Measurements from ENCODE around the gene ATP6V1C2.

Gene ATP6V1C2

DNA sequence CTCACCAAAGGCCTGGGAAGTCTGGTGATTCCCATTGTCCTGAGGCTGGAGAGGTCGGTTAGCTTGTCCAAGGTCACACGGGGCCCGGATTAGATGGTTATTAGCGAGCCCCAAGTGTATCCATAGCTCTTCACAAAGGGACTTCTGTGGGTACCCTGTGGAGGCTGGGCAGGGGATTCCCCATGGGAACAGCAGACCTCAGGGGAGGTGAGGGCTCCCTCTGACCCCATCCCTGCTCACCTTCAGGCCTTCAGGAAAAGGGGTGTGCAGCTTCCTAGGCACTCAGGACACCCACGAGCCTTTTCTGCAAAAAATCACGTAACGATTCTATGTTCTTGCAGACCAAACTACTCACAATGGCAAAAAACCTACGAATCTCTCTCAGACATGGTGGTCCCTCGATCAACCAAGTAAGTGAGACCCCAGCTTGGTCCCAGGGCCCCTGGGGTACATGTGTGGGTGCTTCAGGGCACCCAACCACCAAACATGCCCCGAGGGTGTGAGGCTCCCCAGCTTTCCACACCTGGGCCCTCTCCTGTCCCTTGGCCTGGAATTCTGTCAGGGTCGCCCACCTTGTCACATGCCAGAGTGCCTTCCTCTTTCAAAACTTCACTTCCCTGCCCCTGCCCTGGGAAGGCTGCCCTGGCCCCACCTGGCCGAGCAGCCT, 50.9 kb downstream of the ATP6V1C2 start:
- Histone ChIP-seq H3K27me3 (ENCODE audit: low read depth, low read length) (no peaks in the 10 kb centered on the region), H3K4me1 (ENCODE audit: low read length) (no peaks in the 10 kb centered on the region), H3K9me3 (ENCODE audit: insufficient read depth, low read length) (no peaks in the 10 kb centered on the region), H3K4me3 (ENCODE audit: low read length) (no peak overlapping the region), H4K20me1 (ENCODE audit: insufficient read depth, low read length) (0 out of 2 replicates have a peak, but pooled peaks cover 4% of the 10 kb centered on the region), H3K79me2 (ENCODE audit: low read length) (no peaks in the 10 kb centered on the region), H2AFZ (ENCODE audit: low read depth, low read length) (no peak overlapping the region), H3K36me3 (replicated peaks; ENCODE audit: low read depth, low read length) (no peaks in the 10 kb centered on the region), H3K4me2 (ENCODE audit: low read length) (no peak overlapping the region), H3K27ac (ENCODE audit: low read length) (no peak overlapping the region), H3K9ac (ENCODE audit: low read length) (no peak overlapping the region)
- TF ChIP-seq, protein P1, sequence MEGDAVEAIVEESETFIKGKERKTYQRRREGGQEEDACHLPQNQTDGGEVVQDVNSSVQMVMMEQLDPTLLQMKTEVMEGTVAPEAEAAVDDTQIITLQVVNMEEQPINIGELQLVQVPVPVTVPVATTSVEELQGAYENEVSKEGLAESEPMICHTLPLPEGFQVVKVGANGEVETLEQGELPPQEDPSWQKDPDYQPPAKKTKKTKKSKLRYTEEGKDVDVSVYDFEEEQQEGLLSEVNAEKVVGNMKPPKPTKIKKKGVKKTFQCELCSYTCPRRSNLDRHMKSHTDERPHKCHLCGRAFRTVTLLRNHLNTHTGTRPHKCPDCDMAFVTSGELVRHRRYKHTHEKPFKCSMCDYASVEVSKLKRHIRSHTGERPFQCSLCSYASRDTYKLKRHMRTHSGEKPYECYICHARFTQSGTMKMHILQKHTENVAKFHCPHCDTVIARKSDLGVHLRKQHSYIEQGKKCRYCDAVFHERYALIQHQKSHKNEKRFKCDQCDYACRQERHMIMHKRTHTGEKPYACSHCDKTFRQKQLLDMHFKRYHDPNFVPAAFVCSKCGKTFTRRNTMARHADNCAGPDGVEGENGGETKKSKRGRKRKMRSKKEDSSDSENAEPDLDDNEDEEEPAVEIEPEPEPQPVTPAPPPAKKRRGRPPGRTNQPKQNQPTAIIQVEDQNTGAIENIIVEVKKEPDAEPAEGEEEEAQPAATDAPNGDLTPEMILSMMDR (IDR thresholded peaks at IDR 0.05; ENCODE audit: low read depth, low read length) = no peak
- TF ChIP-seq EZH2phosphoT487 (IDR thresholded peaks at IDR 0.05; ENCODE audit: low read depth) = no peak

- no peak overlapping the region for H3K9ac ChIP-seq (ENCODE audit: low read length)
- H3K27me3 ChIP-seq (ENCODE audit: low read depth, low read length) = no peaks in the 10 kb centered on the region
- H3K4me1 ChIP-seq (ENCODE audit: low read length) = no peaks in the 10 kb centered on the region
- H3K9me3 ChIP-seq (ENCODE audit: insufficient read depth, low read length) = no peaks in the 10 kb centered on the region
- TF ChIP-seq EZH2phosphoT487 (IDR thresholded peaks at IDR 0.05; ENCODE audit: low read depth) = no peak
- TF ChIP-seq, protein P1 (IDR thresholded peaks at IDR 0.05; ENCODE audit: low read depth, low read length) = no peak
- no peaks in the 10 kb centered on the region for H3K36me3 ChIP-seq (replicated peaks; ENCODE audit: low read depth, low read length)
- H3K4me3 ChIP-seq (ENCODE audit: low read length) = no peak overlapping the region
- H2AFZ ChIP-seq (ENCODE audit: low read depth, low read length) = no peak overlapping the region
- no peak overlapping the region for H3K27ac ChIP-seq (ENCODE audit: low read length)
- no peak overlapping the region for H3K4me2 ChIP-seq (ENCODE audit: low read length)
- no peaks in the 10 kb centered on the region for H3K79me2 ChIP-seq (ENCODE audit: low read length)
- H4K20me1 ChIP-seq (ENCODE audit: insufficient read depth, low read length) = peaks cover 4% of the 10 kb centered on the region; the same call in 1 of the 2 replicates
Observed at GRCh38 chr2:10772868-10773215, 51.4 kb downstream of the ATP6V1C2 start.

DNA sequence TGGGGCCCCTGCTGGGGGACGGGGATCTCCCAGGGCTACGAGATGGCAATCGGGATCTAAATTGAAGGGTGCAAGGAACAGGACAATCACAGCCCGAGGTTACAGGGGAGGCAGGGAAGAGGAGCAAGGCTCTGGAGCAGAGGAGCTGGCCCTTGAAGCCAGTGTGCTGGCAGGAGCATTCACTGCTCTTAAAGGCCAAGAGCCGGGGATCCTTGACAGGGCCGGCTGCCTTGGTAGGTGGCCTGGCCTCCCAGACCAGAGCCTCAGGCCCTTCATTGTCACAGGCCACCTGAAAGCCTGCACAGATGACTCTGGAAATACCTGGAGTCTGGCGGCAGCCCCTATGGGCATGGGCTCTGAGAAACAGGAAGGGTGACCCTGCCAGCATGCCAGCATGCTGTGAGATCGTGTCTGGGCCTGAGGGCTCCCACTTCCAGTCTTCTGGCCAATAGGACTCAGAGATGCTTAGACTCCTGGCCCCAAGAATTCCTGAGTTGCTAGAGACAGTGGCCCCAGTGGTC, 52.5 kb downstream of the ATP6V1C2 start:
- Histone ChIP-seq H3K9me3 (ENCODE audit: insufficient read depth, low read length) (no peaks in the 10 kb centered on the region), H3K27me3 (ENCODE audit: low read depth, low read length) (no peaks in the 10 kb centered on the region), H3K79me2 (ENCODE audit: low read length) (no peaks in the 10 kb centered on the region), H3K9ac (ENCODE audit: low read length) (no peak overlapping the region), H3K27ac (ENCODE audit: low read length) (no peak overlapping the region), H3K4me3 (ENCODE audit: low read length) (no peak overlapping the region), H3K4me1 (ENCODE audit: low read length) (no peaks in the 10 kb centered on the region), H2AFZ (ENCODE audit: low read depth, low read length) (no peak overlapping the region), H3K4me2 (ENCODE audit: low read length) (no peak overlapping the region), H3K36me3 (replicated peaks; ENCODE audit: low read depth, low read length) (peaks cover 2% of the 10 kb centered on the region), H4K20me1 (ENCODE audit: insufficient read depth, low read length) (peaks cover 11% of the 10 kb centered on the region; the same call in 1 of the 2 replicates)
- TF ChIP-seq, protein P1 (IDR thresholded peaks at IDR 0.05; ENCODE audit: low read depth, low read length) = no peak
- no peak for TF ChIP-seq EZH2phosphoT487 (IDR thresholded peaks at IDR 0.05; ENCODE audit: low read depth)

GRCh38 chr2:10774394-10774793, 53.0 kb downstream of the ATP6V1C2 start:
- H2AFZ ChIP-seq (ENCODE audit: low read depth, low read length) = no peak overlapping the region
- H3K79me2 ChIP-seq (ENCODE audit: low read length) = no peaks in the 10 kb centered on the region
- no peak overlapping the region for H3K27ac ChIP-seq (ENCODE audit: low read length)
- peaks cover 11% of the 10 kb centered on the region; the same call in 1 of the 2 replicates for H4K20me1 ChIP-seq (ENCODE audit: insufficient read depth, low read length)
- no peak overlapping the region for H3K4me2 ChIP-seq (ENCODE audit: low read length)
- no peak overlapping the region for H3K4me3 ChIP-seq (ENCODE audit: low read length)
- no peaks in the 10 kb centered on the region for H3K4me1 ChIP-seq (ENCODE audit: low read length)
- H3K9me3 ChIP-seq (ENCODE audit: insufficient read depth, low read length) = no peaks in the 10 kb centered on the region
- H3K9ac ChIP-seq (ENCODE audit: low read length) = no peak overlapping the region
- TF ChIP-seq EZH2phosphoT487 (IDR thresholded peaks at IDR 0.05; ENCODE audit: low read depth) = no peak
- TF ChIP-seq, protein P1 (IDR thresholded peaks at IDR 0.05; ENCODE audit: low read depth, low read length) = no peak
- peaks cover 2% of the 10 kb centered on the region for H3K36me3 ChIP-seq (replicated peaks; ENCODE audit: low read depth, low read length)
- H3K27me3 ChIP-seq (ENCODE audit: low read depth, low read length) = no peaks in the 10 kb centered on the region

All from OCI-LY3 (cell line).